H4 (cell line): ENCODE measurements around the gene PRR29. TPM values are rescaled to one million over a fixed set of nuclear protein-coding genes. Genes with fewer than 3 reads are reported as not detected.
"Not testable (repeated sequence)": the region's sequence is repeated elsewhere in the genome, so short reads cannot be mapped to it uniquely, and the experiment has no call there.

ENCODE experiments used
- DNase-seq: peaks from one replicate; pipeline ENCODE4 v3.0.0-alpha.2; 2015; ENCODE audit warnings: low spot score
- total RNA-seq: library from RNA; depleted of rRNA; stranded (reverse); fragments of >200 nt; shearing (Covaris generic); gene quantifications from 2 replicates; pipeline ENCODE4 v1.2.3, GENCODE V29; 2014

PRR29 gene
- total RNA-seq, 1 experiment from 2014 or later = 0.27 TPM

GRCh38 chr17:64015447-64015846, 17.3 kb downstream of the PRR29 start:
- no peak for DNase-seq

DNA sequence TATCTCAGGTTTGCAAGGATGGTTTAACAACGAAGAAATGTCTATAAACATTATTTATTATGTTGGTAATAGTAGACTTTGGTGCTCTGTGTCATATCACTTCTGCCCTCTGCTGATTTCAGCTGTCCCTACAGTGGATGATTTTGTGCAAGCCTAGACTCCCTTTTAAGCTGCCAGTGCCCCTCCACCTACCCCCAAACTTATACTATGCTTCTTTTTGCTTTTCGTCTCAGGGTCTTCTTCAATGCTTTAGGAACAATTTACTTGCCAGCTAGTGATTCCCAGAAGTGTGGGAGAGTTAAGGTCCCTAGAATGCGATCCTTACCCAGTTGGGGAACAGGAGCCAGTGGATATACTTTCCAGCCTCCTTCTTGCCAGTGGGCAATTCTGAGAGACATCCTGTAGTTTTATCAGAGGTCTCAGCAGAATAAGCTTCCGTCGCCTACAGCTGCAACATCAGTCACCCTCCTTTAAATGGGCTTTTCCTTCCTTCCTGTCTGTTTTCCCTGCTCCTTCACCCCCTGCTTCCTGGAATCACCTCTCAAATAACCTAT, 18.2 kb downstream of the PRR29 start:
- DNase-seq = no peak

DNA sequence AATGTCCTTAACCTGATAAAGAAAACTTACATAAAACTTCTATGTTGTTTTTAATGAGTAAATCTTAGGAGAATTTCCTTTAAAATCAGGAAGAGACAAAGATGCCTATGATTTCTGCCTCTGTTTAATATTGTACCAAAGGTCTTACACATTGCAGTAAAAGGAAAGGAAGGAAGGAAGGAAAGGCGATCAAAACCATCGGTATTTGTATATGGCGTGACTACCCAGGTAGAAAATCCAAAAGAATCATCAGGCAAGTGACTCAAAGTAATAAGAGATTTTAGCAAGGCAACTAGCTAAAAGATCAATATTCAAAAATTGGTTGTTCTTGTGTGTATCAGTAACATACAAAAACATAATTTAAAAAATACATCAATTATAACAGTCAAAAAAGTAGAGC, 18.8 kb downstream of the PRR29 start:
- DNase-seq = no peak

- no peak for DNase-seq
These were observed 19.3 kb downstream of the PRR29 start for GRCh38 chr17:64017381-64017980.

- not testable (repeated sequence) for DNase-seq
These were observed 21.4 kb downstream of the PRR29 start for GRCh38 chr17:64019551-64019961.

- DNase-seq = no peak
These were observed 22.1 kb downstream of the PRR29 start, which contains the start of gene ICAM2 for GRCh38 chr17:64020056-64020766. ICAM2 (minus strand) TSS chr17:64020633; CDS start chr17:64006691, 13,942 bp downstream.

- no peak for DNase-seq
These were observed 24.5 kb downstream of the PRR29 start for GRCh38 chr17:64022611-64023063.

GRCh38 chr17:64024215-64024654, 26.1 kb downstream of the PRR29 start:
- no peak for DNase-seq

DNA sequence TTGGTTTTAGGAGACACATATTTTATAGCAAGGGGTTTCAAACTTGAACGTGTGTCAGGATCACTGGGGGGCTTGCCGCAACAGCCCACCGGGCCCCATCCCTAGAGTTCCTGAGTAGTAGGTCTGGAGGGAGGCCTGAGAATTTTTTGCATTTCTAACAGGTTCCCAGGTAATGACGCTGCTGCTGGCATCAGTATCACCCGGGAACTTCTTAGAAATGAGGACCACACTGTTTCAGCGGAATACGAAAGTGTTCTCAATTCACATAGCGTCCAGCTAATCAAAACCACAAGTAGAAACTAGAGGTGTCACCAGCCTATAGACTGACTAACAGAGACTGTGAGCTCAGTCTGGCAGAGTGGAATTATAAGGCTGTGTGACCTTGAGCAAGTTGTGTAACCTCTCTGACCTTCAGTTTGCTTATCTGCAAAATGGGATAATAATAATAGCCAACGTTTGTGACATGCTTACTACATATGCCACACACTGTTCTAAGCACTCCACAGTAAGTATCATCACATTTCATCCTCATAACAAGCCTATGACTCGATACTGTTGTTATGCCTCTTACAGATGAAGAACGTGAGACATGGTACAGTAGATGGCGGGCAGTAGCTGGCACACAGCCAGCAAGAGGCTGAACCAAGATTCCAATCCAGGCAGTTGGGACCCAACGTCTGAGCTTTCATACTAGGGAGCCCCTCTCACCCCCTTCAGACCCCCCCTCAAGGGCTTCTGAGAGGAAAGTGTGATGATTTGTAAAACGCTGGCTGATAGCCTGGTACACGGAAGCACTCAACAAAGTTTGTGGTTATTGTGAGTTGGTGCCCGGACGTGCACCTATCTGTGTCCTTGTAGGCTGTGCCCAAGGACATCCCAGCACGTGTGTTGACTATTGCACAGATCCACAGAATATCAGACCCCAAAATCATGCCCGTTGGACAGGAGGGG, 26.9 kb downstream of the PRR29 start:
- DNase-seq = no peak

GRCh38 chr17:64025732-64026294, 27.7 kb downstream of the PRR29 start:
- DNase-seq = peak; percentile 86

DNA sequence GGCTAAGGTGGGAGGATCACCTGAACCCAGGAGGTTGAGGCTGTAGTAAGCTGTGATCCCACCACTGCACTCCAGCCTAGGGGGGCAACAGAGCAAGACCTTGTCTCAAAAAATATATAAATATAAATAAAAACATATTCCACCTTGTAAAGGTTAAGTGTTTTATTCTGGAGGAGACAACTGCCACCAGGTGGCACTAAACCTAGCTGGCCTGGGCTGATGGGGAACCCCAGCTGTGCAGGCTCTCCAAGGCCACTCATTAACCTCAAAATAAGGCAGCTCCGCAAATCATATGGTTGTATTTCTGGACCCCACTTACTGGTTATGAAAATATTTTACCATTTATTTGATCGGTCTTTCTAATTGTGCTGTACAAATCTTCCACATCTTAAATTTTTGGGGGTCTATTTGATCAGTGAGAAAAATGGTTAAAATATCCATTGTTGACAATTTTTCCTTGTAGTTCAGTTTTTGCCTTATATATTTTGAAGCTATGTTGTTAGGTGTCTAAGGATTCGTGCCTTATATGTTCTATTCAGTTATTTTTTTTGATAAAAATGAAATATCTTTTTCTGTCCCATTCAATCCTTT, 30.8 kb downstream of the PRR29 start:
- peak; percentile 44 for DNase-seq

GRCh38 chr17:64032081-64032480, 33.9 kb downstream of the PRR29 start:
- no peak for DNase-seq

- DNase-seq = no peak
These were observed 38.2 kb downstream of the PRR29 start for GRCh38 chr17:64036198-64036922.

- DNase-seq = no peak
These were observed 39.0 kb downstream of the PRR29 start for GRCh38 chr17:64037180-64037579.

GRCh38 chr17:64037802-64038201, 39.7 kb downstream of the PRR29 start:
- DNase-seq = no peak

DNA sequence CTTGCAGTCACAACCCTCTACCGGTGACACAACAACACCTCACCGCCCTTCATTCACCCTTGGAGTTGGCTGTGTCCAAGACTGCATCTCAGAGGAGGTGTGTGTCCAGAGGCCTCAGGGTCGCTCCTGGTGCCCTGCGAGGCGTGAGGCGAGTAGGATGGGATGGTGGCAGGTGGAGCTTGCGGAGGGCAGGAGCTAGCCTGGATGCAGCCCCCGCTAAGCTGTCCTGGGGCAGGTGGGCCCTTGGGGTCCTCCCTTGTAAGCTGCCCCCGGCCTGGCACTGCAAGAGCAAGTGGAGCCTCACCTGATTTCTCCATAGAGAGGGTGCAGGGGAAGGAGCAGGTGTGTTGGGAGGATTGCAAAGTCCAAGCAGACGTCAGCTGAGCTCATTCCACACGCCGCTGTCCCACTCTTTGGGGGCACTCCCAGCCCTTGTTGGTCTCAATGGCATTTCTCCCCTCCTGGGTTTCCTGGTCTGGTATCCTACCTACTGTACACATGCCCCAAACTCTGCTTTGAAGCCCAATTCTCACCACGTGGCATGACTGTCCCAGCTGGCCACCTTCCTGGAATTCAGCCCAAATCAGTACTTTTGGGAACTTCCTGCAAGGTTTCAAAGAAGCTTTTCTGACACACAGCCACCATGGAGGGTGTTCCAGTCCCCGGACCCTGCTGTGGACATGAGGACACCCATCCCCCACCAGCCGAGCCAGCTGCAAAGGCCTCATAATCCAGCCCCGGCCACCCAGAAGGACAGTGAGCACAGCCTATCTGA, 40.4 kb downstream of the PRR29 start:
- DNase-seq = no peak

- no peak for DNase-seq
These were observed 40.9 kb downstream of the PRR29 start for GRCh38 chr17:64039106-64039400.

- DNase-seq = no peak
These were observed 42.1 kb downstream of the PRR29 start for GRCh38 chr17:64040206-64040605.

- DNase-seq = no peak
These were observed 43.8 kb downstream of the PRR29 start for GRCh38 chr17:64041912-64042311.
